K562 (cell line): ENCODE measurements around the gene NGRN. TPM values are rescaled to one million over a fixed set of nuclear protein-coding genes. Genes with fewer than 3 reads are reported as not detected.

ENCODE experiments used
- ETV6 ChIP-seq, 3 experiments: fragments of 150-350 bp in 1 of 3; sonication (generic) in 1 of 3; formaldehyde crosslinking in 1 of 3; IDR thresholded peaks; 2 replicates each; pipeline versions ENCODE4 v1.6.1 to v1.8.0; 2014 to 2022; ENCODE audit warnings: borderline replicate concordance in 2 of 3, low read depth in 2 of 3, antibody characterized with exemption in 1 of 3, low read length in 1 of 3, mild to moderate bottlenecking in 1 of 3, missing genetic modification reagents in 1 of 3
- GABPB1 ChIP-seq: sonication (generic); formaldehyde crosslinking; IDR thresholded peaks from 2 replicates; pipeline ENCODE4 v1.8.0; 2022; ENCODE audit warnings: mild to moderate bottlenecking, missing genetic modification reagents
- HDAC8 ChIP-seq: fragments of 450-650 bp; IDR thresholded peaks from 2 replicates; pipeline ENCODE4 v1.6.1; 2016; ENCODE audit warnings: mild to moderate bottlenecking, missing genetic modification characterization, moderate library complexity, missing compliant biosample characterization
- KLF1 ChIP-seq: fragments of 450-650 bp; IDR thresholded peaks from 2 replicates; pipeline ENCODE4 v1.6.1; 2016; ENCODE audit warnings: missing genetic modification characterization, missing compliant biosample characterization
- KLF13 ChIP-seq: fragments of 450-650 bp; IDR thresholded peaks from 2 replicates; pipeline ENCODE4 v1.6.1; 2016; ENCODE audit warnings: missing genetic modification characterization, low read depth, mild to moderate bottlenecking, missing compliant biosample characterization, moderate library complexity, borderline replicate concordance
- MAFG ChIP-seq: fragments of 450-650 bp; conservative IDR thresholded peaks from 2 replicates; pipeline ENCODE4 v1.6.1; 2016; ENCODE audit warnings: missing genetic modification characterization, missing compliant biosample characterization
- MAFK ChIP-seq: IDR thresholded peaks from 2 replicates; pipeline ENCODE4 v1.6.1; 2011; ENCODE audit warnings: low read length, improper control_type of control experiment
- PHTF2 ChIP-seq: fragments of 250-450 bp; sonication (Bioruptor Pico); IDR thresholded peaks from 2 replicates; pipeline ENCODE4 v1.5.0; 2021; ENCODE audit warnings: mild to moderate bottlenecking
- RFX5 ChIP-seq: IDR thresholded peaks from 2 replicates; pipeline ENCODE4 v1.6.1; 2011; ENCODE audit warnings: low read depth, mild to moderate bottlenecking, improper control_type of control experiment, low read length
- ZBTB5 ChIP-seq: fragments of 450-650 bp; IDR thresholded peaks from 2 replicates; pipeline ENCODE4 v1.6.1; 2017; ENCODE audit warnings: antibody characterized with exemption
- ZNF395 ChIP-seq: fragments of 200-800 bp; sonication (Bioruptor generic); IDR thresholded peaks from 2 replicates; pipeline ENCODE4 v1.6.1; 2017; ENCODE audit warnings: missing genetic modification characterization, missing compliant biosample characterization
- ZNF609 ChIP-seq: sonication (generic); formaldehyde crosslinking; IDR thresholded peaks from 2 replicates; pipeline ENCODE4 v1.8.1; 2023; ENCODE audit warnings: missing genetic modification reagents, mild to moderate bottlenecking, borderline replicate concordance
- ZNF75A ChIP-seq: fragments of 450-650 bp; formaldehyde crosslinking; IDR thresholded peaks from 2 replicates; pipeline ENCODE4 v1.4.0; 2020; ENCODE audit warnings: mild to moderate bottlenecking
- polyA plus RNA-seq, 8 experiments: library from polyadenylated mRNA; depleted of rRNA in 4 of 8; stranded (reverse) in 5 of 8; unstranded in 3 of 8; fragments of >200 nt; fragmentation: Nextera tagmentation in 2 of 8; fragmentation: Illumina TruSeq in 1 of 8; extraction: Ambion mirVana in 2 of 8; extraction: Trizol in 1 of 8; gene quantifications; 2 replicates each; pipeline versions ENCODE4 v1.2.1 to v1.2.3, GENCODE V29; 2011 to 2014; ENCODE audit warnings: inconsistent platforms in 1 of 8, missing spikeins in 1 of 8
- total RNA-seq, 7 experiments: library from RNA; depleted of rRNA in 6 of 7; stranded (reverse); fragments of >200 nt in 6 of 7; fragmentation: Illumina TruSeq in 2 of 7; extraction: Trizol in 2 of 7; gene quantifications; 2 replicates each; pipeline versions ENCODE4 v1.2.1 to v1.2.3, GENCODE V29; 2011 to 2021; ENCODE audit warnings: low replicate concordance in 1 of 7
- TF ChIP-seq, protein P1 (sequence below): sonication (generic); formaldehyde crosslinking; IDR thresholded peaks from 2 replicates; pipeline ENCODE4 v1.8.0; 2023; ENCODE audit warnings: mild to moderate bottlenecking, missing genetic modification reagents

The NGRN gene
- total and polyA plus RNA-seq, 9 of the 15 experiments (the other 6 are each of a cell fraction or from before 2014, with no cell fraction given) = 14.0 to 73.4 (median 60.0) TPM

- TF ChIP-seq ZNF609 (CRISPR knock-in tag) (no peak), RFX5 (no peak), KLF1 (tag) (0 out of 2 replicates have a peak, but pooled peaks have one; percentile 20), MAFK (no peak), ZNF395 (CRISPR knock-in tag) (0 out of 2 replicates have a peak, but pooled peaks have one; percentile 44), KLF13 (tag) (0 out of 2 replicates have a peak, but pooled peaks have one; percentile 32), HDAC8 (tag) (peak; percentile 16; the same call in 1 of the 2 replicates), ZNF75A (CRISPR knock-in tag) (no peak), ETV6 (IDR thresholded peaks at IDR 0.05; ENCODE audit: borderline replicate concordance in 1 of 2, low read depth in 2 of 2, low read length in 1 of 2) (no peak), ETV6 (CRISPR knock-in tag; IDR thresholded peaks at IDR 0.05; ENCODE audit: borderline replicate concordance) (no peak), ZBTB5 (no peak), GABPB1 (CRISPR knock-in tag) (peak; percentile 83), MAFG (no peak), PHTF2 (no peak)
- TF ChIP-seq, protein P1, sequence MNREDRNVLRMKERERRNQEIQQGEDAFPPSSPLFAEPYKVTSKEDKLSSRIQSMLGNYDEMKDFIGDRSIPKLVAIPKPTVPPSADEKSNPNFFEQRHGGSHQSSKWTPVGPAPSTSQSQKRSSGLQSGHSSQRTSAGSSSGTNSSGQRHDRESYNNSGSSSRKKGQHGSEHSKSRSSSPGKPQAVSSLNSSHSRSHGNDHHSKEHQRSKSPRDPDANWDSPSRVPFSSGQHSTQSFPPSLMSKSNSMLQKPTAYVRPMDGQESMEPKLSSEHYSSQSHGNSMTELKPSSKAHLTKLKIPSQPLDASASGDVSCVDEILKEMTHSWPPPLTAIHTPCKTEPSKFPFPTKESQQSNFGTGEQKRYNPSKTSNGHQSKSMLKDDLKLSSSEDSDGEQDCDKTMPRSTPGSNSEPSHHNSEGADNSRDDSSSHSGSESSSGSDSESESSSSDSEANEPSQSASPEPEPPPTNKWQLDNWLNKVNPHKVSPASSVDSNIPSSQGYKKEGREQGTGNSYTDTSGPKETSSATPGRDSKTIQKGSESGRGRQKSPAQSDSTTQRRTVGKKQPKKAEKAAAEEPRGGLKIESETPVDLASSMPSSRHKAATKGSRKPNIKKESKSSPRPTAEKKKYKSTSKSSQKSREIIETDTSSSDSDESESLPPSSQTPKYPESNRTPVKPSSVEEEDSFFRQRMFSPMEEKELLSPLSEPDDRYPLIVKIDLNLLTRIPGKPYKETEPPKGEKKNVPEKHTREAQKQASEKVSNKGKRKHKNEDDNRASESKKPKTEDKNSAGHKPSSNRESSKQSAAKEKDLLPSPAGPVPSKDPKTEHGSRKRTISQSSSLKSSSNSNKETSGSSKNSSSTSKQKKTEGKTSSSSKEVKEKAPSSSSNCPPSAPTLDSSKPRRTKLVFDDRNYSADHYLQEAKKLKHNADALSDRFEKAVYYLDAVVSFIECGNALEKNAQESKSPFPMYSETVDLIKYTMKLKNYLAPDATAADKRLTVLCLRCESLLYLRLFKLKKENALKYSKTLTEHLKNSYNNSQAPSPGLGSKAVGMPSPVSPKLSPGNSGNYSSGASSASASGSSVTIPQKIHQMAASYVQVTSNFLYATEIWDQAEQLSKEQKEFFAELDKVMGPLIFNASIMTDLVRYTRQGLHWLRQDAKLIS (CRISPR knock-in tag) = no peak
Measured at GRCh38 chr15:90300988-90301706, 35.7 kb downstream of the NGRN start (continued).
